Measurements from ENCODE around the gene ZNF774.
A peak's percentile ranks its signal among the peaks of the same experiment; 100 is the strongest.

The ZNF774 gene

DNA sequence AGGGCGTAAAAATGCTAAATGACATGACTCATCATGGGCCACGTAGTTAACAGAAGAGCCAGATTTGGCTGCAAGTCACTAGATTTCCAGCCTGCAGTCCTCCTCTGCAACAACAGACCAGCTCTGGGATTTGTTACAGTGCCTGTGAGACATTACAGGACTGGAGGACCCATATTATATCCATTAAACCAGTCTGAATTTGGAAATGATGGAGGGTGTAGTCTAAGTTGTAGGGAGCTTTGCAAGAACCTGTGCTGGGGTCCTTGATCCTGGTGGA, 10.8 kb downstream of the ZNF774 start:
- H3K27me3 ChIP-seq (ENCODE audit: insufficient read depth, low read length, poor library complexity) = no peaks in the 10 kb centered on the region
- peaks cover 15% of the 10 kb centered on the region for H3K4me1 ChIP-seq (ENCODE audit: insufficient read depth, low read length)
- no peaks in the 10 kb centered on the region for H3K9me3 ChIP-seq (ENCODE audit: insufficient read depth, low read length, severe bottlenecking)
- H4K20me1 ChIP-seq (ENCODE audit: insufficient read depth, low read length) = no peaks in the 10 kb centered on the region
- DNase-seq = no peak
- H3K4me2 ChIP-seq (ENCODE audit: insufficient read depth, low read length) = no peak overlapping the region
- peak overlapping the region; percentile 47 for H3K27ac ChIP-seq (ENCODE audit: low read length)
- no peak for ATAC-seq (ENCODE audit: insufficient read depth, low read depth)
- TF ChIP-seq, protein P1, sequence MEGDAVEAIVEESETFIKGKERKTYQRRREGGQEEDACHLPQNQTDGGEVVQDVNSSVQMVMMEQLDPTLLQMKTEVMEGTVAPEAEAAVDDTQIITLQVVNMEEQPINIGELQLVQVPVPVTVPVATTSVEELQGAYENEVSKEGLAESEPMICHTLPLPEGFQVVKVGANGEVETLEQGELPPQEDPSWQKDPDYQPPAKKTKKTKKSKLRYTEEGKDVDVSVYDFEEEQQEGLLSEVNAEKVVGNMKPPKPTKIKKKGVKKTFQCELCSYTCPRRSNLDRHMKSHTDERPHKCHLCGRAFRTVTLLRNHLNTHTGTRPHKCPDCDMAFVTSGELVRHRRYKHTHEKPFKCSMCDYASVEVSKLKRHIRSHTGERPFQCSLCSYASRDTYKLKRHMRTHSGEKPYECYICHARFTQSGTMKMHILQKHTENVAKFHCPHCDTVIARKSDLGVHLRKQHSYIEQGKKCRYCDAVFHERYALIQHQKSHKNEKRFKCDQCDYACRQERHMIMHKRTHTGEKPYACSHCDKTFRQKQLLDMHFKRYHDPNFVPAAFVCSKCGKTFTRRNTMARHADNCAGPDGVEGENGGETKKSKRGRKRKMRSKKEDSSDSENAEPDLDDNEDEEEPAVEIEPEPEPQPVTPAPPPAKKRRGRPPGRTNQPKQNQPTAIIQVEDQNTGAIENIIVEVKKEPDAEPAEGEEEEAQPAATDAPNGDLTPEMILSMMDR (IDR thresholded peaks at IDR 0.05; ENCODE audit: borderline replicate concordance, extremely low read depth, low read length, poor library complexity, severe bottlenecking) = no peak
- no peak for TF ChIP-seq EZH2 (IDR thresholded peaks at IDR 0.05; ENCODE audit: borderline replicate concordance, low read depth, low read length, severe bottlenecking)
- H3K4me3 ChIP-seq (ENCODE audit: low read depth in 1 of 2, low read length in 2 of 2) = no peak overlapping the region
- H3K36me3 ChIP-seq (ENCODE audit: insufficient read depth, low read length) = peaks cover 9% of the 10 kb centered on the region
- no peaks in the 10 kb centered on the region for H3K79me2 ChIP-seq (ENCODE audit: insufficient read depth, low read length)
- no peak overlapping the region for H3K9ac ChIP-seq (ENCODE audit: low read depth, low read length)
- no peak overlapping the region for H2AFZ ChIP-seq (ENCODE audit: low read depth, low read length)

DNA sequence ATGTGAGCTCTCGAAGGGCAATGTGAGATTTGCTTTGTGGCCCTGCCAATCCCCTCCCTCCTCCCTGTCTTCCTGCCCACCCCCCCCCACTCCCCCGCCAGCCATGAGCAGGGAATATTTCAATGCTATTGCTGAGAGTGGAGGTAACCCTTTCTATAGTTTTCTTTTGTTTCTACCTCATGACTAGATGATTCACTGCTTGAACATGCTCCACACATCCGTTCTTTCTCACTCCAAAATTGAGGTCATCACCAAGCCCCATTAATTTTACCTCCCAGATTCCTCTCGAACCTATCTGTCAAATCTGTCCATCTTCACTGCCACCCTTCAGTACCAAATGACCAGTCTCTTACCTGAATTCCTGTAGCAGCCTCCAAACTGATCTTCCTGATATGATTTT, 12.2 kb downstream of the ZNF774 start:
- Histone ChIP-seq H3K9ac (ENCODE audit: low read depth, low read length) (no peak overlapping the region), H3K4me1 (ENCODE audit: insufficient read depth, low read length) (peaks cover 15% of the 10 kb centered on the region), H3K4me3 (ENCODE audit: low read depth in 1 of 2, low read length in 2 of 2) (no peak overlapping the region), H3K79me2 (ENCODE audit: insufficient read depth, low read length) (no peaks in the 10 kb centered on the region), H3K36me3 (ENCODE audit: insufficient read depth, low read length) (peaks cover 9% of the 10 kb centered on the region), H3K4me2 (ENCODE audit: insufficient read depth, low read length) (no peak overlapping the region), H2AFZ (ENCODE audit: low read depth, low read length) (no peak overlapping the region), H3K27ac (ENCODE audit: low read length) (no peak overlapping the region), H3K27me3 (ENCODE audit: insufficient read depth, low read length, poor library complexity) (no peaks in the 10 kb centered on the region), H3K9me3 (ENCODE audit: insufficient read depth, low read length, severe bottlenecking) (no peaks in the 10 kb centered on the region), H4K20me1 (ENCODE audit: insufficient read depth, low read length) (no peaks in the 10 kb centered on the region)
- ATAC-seq (ENCODE audit: insufficient read depth, low read depth) (no peak), DNase-seq (no peak)
- TF ChIP-seq EZH2 (IDR thresholded peaks at IDR 0.05; ENCODE audit: borderline replicate concordance, low read depth, low read length, severe bottlenecking) = no peak
- TF ChIP-seq, protein P1 (IDR thresholded peaks at IDR 0.05; ENCODE audit: borderline replicate concordance, extremely low read depth, low read length, poor library complexity, severe bottlenecking) = no peak

DNA sequence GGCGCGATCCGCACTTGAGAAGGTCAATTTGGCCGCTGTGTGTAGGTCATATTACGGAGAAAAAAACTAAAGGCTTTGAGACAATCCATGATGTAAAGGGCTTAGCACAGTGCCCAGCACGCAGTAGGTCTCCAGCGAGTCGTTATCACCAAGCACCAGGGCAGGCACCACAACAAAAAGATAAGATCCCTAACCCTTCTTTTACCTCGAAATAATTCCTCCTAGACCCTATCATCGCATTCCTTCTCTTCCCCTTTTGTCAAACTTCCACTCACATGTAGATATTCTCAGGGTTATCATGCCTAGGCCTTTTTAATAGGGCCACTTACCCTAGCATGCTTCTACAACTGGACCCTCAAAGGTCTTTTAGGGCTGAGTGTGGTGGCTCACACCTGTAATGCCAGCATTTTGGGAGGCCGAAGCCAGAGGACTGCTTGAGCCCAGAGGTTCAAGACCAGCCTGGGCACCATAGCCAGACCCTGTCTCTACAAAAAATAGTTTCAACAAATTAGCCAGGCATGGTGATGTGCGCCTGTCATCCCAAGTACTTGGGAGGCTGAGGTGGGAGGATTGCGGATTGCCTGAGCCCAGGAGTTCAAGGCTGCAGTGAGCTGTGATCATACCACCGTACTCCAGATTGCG, 13.5 kb downstream of the ZNF774 start:
- H3K79me2 ChIP-seq (ENCODE audit: insufficient read depth, low read length) = no peaks in the 10 kb centered on the region
- H3K9me3 ChIP-seq (ENCODE audit: insufficient read depth, low read length, severe bottlenecking) = no peaks in the 10 kb centered on the region
- no peak for ATAC-seq (ENCODE audit: insufficient read depth, low read depth)
- no peak overlapping the region for H3K9ac ChIP-seq (ENCODE audit: low read depth, low read length)
- no peak overlapping the region for H3K27ac ChIP-seq (ENCODE audit: low read length)
- H3K36me3 ChIP-seq (ENCODE audit: insufficient read depth, low read length) = peaks cover 4% of the 10 kb centered on the region
- H3K27me3 ChIP-seq (ENCODE audit: insufficient read depth, low read length, poor library complexity) = no peaks in the 10 kb centered on the region
- TF ChIP-seq, protein P1 (IDR thresholded peaks at IDR 0.05; ENCODE audit: borderline replicate concordance, extremely low read depth, low read length, poor library complexity, severe bottlenecking) = no peak
- TF ChIP-seq EZH2 (IDR thresholded peaks at IDR 0.05; ENCODE audit: borderline replicate concordance, low read depth, low read length, severe bottlenecking) = no peak
- peaks cover 15% of the 10 kb centered on the region for H3K4me1 ChIP-seq (ENCODE audit: insufficient read depth, low read length)
- H3K4me3 ChIP-seq (ENCODE audit: low read depth in 1 of 2, low read length in 2 of 2) = no peak overlapping the region
- H3K4me2 ChIP-seq (ENCODE audit: insufficient read depth, low read length) = no peak overlapping the region
- H2AFZ ChIP-seq (ENCODE audit: low read depth, low read length) = no peak overlapping the region
- DNase-seq = no peak
- H4K20me1 ChIP-seq (ENCODE audit: insufficient read depth, low read length) = no peaks in the 10 kb centered on the region

DNA sequence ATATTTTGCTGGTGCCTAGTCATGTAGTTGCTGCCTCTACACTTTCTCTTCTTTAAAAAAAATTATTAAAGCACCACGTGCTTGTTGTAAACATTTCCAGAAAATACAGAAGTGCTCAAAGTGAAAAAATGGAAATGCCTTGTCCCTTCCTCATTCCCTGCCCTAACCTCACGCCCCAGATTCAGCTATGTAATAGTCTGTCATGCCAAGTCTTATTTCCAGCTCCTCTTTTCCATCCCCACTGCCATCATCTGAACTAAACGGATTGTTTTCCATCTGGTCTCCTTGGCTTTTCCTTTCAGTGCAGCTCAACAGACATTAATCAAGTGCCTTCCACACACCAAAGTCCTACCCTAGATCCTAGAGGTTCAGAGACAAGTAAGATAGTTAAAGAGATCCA, 15.5 kb downstream of the ZNF774 start:
- no peaks in the 10 kb centered on the region for H3K36me3 ChIP-seq (ENCODE audit: insufficient read depth, low read length)
- H3K27ac ChIP-seq (ENCODE audit: low read length) = no peak overlapping the region
- H3K4me3 ChIP-seq (ENCODE audit: low read depth in 1 of 2, low read length in 2 of 2) = no peak overlapping the region
- no peaks in the 10 kb centered on the region for H3K79me2 ChIP-seq (ENCODE audit: insufficient read depth, low read length)
- H3K9ac ChIP-seq (ENCODE audit: low read depth, low read length) = no peak overlapping the region
- DNase-seq (no peak), ATAC-seq (ENCODE audit: insufficient read depth, low read depth) (no peak)
- H3K9me3 ChIP-seq (ENCODE audit: insufficient read depth, low read length, severe bottlenecking) = no peaks in the 10 kb centered on the region
- peaks cover 5% of the 10 kb centered on the region for H3K4me1 ChIP-seq (ENCODE audit: insufficient read depth, low read length)
- H4K20me1 ChIP-seq (ENCODE audit: insufficient read depth, low read length) = no peaks in the 10 kb centered on the region
- TF ChIP-seq EZH2 (IDR thresholded peaks at IDR 0.05; ENCODE audit: borderline replicate concordance, low read depth, low read length, severe bottlenecking) = no peak
- TF ChIP-seq, protein P1 (IDR thresholded peaks at IDR 0.05; ENCODE audit: borderline replicate concordance, extremely low read depth, low read length, poor library complexity, severe bottlenecking) = no peak
- no peak overlapping the region for H3K4me2 ChIP-seq (ENCODE audit: insufficient read depth, low read length)
- no peaks in the 10 kb centered on the region for H3K27me3 ChIP-seq (ENCODE audit: insufficient read depth, low read length, poor library complexity)
- no peak overlapping the region for H2AFZ ChIP-seq (ENCODE audit: low read depth, low read length)

Data from DND-41 (cell line).